C4-2B (cell line): ENCODE data around the gene RSPH10B2.
"Not testable (repeated sequence)": the region's sequence is repeated elsewhere in the genome, so short reads cannot be mapped to it uniquely, and the experiment has no call there.

Experiments used
- ZFX ChIP-seq: fragments of 450-650 bp; IDR thresholded peaks from 2 replicates; pipeline ENCODE4 v1.6.1; 2017
- TF ChIP-seq, protein P1 (sequence below): fragments of 450-650 bp; conservative IDR thresholded peaks from 2 replicates; pipeline ENCODE4 v1.5.1; 2017; ENCODE audit warnings: mild to moderate bottlenecking

DNA sequence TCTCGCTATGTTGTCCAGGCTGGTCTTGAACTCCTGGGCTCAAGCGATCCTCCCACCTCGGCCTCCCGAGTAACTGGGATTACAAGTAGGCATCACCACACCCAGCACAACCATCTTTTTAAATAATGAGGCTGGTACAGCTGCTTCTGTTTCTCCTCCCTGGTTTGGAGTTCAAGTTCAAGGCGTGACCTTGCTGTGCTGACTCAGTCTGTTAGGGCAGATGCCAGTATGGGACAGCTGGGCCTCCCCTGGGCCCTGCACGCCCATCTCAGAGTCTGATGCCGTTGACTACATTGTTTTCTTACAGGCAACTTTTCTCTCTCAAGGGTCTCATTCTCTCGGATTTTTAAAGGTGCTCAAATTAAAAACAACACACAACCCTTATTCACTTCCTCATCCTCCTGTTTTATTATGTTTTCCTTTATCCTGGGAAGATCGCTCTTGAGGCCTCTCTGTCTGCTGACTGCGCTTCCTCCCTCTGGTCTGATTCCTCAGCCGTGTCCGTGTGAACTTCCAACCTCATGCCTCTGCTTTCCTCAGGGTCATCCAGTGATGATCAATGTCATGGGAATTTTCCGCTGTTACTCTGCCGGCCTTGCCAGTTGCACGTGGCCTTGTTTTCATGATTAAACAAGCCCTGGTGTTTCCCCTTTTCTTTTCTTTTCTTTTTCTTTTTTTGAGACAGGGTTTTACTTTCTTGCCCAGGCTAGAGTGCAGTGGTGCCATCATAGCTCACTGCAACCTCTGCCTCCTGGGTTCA is 38.4 kb downstream of the RSPH10B2 start:
- TF ChIP-seq, protein P1, sequence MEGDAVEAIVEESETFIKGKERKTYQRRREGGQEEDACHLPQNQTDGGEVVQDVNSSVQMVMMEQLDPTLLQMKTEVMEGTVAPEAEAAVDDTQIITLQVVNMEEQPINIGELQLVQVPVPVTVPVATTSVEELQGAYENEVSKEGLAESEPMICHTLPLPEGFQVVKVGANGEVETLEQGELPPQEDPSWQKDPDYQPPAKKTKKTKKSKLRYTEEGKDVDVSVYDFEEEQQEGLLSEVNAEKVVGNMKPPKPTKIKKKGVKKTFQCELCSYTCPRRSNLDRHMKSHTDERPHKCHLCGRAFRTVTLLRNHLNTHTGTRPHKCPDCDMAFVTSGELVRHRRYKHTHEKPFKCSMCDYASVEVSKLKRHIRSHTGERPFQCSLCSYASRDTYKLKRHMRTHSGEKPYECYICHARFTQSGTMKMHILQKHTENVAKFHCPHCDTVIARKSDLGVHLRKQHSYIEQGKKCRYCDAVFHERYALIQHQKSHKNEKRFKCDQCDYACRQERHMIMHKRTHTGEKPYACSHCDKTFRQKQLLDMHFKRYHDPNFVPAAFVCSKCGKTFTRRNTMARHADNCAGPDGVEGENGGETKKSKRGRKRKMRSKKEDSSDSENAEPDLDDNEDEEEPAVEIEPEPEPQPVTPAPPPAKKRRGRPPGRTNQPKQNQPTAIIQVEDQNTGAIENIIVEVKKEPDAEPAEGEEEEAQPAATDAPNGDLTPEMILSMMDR, result not testable (repeated sequence)
- not testable (repeated sequence) for TF ChIP-seq ZFX
